ENCODE results near the gene BDP1. TPM values are rescaled to one million over a fixed set of nuclear protein-coding genes. Genes with fewer than 3 reads are reported as not detected.

The BDP1 gene
- total RNA-seq, 1 experiment from 2014 or later: 20.0 TPM

- no TSS peak for BruUV-seq (replicated peaks)
- Histone ChIP-seq H3K27ac (no peak overlapping the region), H3K9me3 (ENCODE audit: insufficient read depth, low read depth) (no peaks in the 10 kb centered on the region), H3K4me2 (no peak overlapping the region), H3K4me3 (no peak overlapping the region), H2AFZ (no peak overlapping the region), H4K20me1 (ENCODE audit: insufficient read depth) (peaks cover 5% of the 10 kb centered on the region), H3K79me2 (ENCODE audit: low read depth) (0 out of 2 replicates have a peak, but pooled peaks cover 5% of the 10 kb centered on the region), H3K4me1 (replicated peaks; ENCODE audit: insufficient read depth) (no peaks in the 10 kb centered on the region), H3F3A (ENCODE audit: insufficient read depth, low read depth) (no peaks in the 10 kb centered on the region), H3K9me2 (ENCODE audit: insufficient read depth) (no peaks in the 10 kb centered on the region), H3K27me3 (ENCODE audit: insufficient read depth, low read depth) (no peaks in the 10 kb centered on the region), H3K36me3 (ENCODE audit: low read depth) (peaks cover 6% of the 10 kb centered on the region; the same call in 1 of the 2 replicates)
- POLR2A ChIA-PET (ENCODE audit: unreplicated experiment): no interaction called here
- CTCF ChIA-PET: no interaction called here
- TF ChIP-seq EZH2 (IDR thresholded peaks at IDR 0.05; ENCODE audit: low read depth) (no peak), CTCF (conservative IDR thresholded peaks at IDR 0.05) (no peak)
- no peak for DNase-seq
- intact Hi-C loops (cut with micrococcal nuclease; ENCODE audit: unreplicated experiment): no loop called here
Measured at GRCh38 chr5:71615809-71616208, 160.4 kb downstream of the BDP1 start.

Other genes starting within 250 kb of the BDP1 start
- 77.3 and 87.0 TPM in 2 replicates for gene MCCC2, start 131.7 kb downstream of the BDP1 start, total RNA-seq (2021)